22Rv1 (cell line): ENCODE results near the gene FAM168B.

Experiments
- H3K27ac ChIP-seq: fragments of 450-650 bp; 2 replicates; pipeline ENCODE4 v1.5.1; 2017
- CTCF ChIP-seq: fragments of 450-650 bp; IDR thresholded peaks from 2 replicates; pipeline ENCODE4 v1.5.1; 2017; ENCODE audit warnings: mild to moderate bottlenecking
- ZFX ChIP-seq: fragments of 450-650 bp; IDR thresholded peaks from 2 replicates; pipeline ENCODE4 v1.6.1; 2017; ENCODE audit warnings: antibody characterized with exemption, borderline replicate concordance

The FAM168B gene

GRCh38 chr2:131050896-131051295 is 42.4 kb downstream of the FAM168B start:
- no peak overlapping the region for H3K27ac ChIP-seq
- TF ChIP-seq CTCF, result no peak
- TF ChIP-seq ZFX, result no peak

- no peak overlapping the region for H3K27ac ChIP-seq
- TF ChIP-seq CTCF (no peak), ZFX (no peak)
These were observed 44.0 kb downstream of the FAM168B start for GRCh38 chr2:131049150-131049718.

GRCh38 chr2:131048641-131049040 is 44.6 kb downstream of the FAM168B start:
- TF ChIP-seq ZFX, result no peak
- no peak for TF ChIP-seq CTCF
- no peak overlapping the region for H3K27ac ChIP-seq

- no peak for TF ChIP-seq CTCF
- TF ChIP-seq ZFX, result no peak
- H3K27ac ChIP-seq, result no peak overlapping the region
These were observed 45.2 kb downstream of the FAM168B start for GRCh38 chr2:131047920-131048560.

- TF ChIP-seq CTCF (no peak), ZFX (no peak)
- no peak overlapping the region for H3K27ac ChIP-seq
These were observed 46.2 kb downstream of the FAM168B start for GRCh38 chr2:131046918-131047652.

GRCh38 chr2:131046028-131046917 is 47.0 kb downstream of the FAM168B start:
- no peak for TF ChIP-seq ZFX
- TF ChIP-seq CTCF, result no peak
- H3K27ac ChIP-seq, result no peak overlapping the region
